Measurements from ENCODE around the gene FRMD4A.

DNA sequence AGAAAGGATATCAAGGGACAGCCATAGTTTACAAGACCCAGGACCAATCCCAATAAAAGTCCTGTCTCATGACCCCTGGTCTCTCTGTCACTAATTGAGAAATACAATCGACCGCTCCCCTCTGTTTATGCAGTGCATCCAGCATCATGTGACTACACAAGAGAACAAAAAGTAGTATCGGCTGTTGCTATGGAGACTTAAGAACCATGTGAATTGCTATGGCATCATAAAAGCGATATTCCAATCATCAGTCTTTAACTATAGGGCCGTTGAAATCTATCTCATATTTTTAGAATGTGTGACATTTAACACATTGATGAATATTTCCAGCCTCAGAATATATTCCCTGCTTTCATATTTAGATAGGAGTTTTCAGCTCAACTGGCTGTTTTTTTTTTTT is 139.3 kb downstream of the FRMD4A start:
- TF ChIP-seq, protein P1, sequence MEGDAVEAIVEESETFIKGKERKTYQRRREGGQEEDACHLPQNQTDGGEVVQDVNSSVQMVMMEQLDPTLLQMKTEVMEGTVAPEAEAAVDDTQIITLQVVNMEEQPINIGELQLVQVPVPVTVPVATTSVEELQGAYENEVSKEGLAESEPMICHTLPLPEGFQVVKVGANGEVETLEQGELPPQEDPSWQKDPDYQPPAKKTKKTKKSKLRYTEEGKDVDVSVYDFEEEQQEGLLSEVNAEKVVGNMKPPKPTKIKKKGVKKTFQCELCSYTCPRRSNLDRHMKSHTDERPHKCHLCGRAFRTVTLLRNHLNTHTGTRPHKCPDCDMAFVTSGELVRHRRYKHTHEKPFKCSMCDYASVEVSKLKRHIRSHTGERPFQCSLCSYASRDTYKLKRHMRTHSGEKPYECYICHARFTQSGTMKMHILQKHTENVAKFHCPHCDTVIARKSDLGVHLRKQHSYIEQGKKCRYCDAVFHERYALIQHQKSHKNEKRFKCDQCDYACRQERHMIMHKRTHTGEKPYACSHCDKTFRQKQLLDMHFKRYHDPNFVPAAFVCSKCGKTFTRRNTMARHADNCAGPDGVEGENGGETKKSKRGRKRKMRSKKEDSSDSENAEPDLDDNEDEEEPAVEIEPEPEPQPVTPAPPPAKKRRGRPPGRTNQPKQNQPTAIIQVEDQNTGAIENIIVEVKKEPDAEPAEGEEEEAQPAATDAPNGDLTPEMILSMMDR (IDR thresholded peaks at IDR 0.05): no peak
- TF ChIP-seq EZH2 (IDR thresholded peaks at IDR 0.05): no peak

Data from neural progenitor cell (in vitro differentiated cells).